C4-2B (cell line): Measurements from ENCODE around the gene ENC1.

Experiments
- ZFX ChIP-seq: fragments of 450-650 bp; IDR thresholded peaks from 2 replicates; pipeline ENCODE4 v1.6.1; 2017
- TF ChIP-seq, protein P1 (sequence below): fragments of 450-650 bp; conservative IDR thresholded peaks from 2 replicates; pipeline ENCODE4 v1.5.1; 2017; ENCODE audit warnings: mild to moderate bottlenecking

DNA sequence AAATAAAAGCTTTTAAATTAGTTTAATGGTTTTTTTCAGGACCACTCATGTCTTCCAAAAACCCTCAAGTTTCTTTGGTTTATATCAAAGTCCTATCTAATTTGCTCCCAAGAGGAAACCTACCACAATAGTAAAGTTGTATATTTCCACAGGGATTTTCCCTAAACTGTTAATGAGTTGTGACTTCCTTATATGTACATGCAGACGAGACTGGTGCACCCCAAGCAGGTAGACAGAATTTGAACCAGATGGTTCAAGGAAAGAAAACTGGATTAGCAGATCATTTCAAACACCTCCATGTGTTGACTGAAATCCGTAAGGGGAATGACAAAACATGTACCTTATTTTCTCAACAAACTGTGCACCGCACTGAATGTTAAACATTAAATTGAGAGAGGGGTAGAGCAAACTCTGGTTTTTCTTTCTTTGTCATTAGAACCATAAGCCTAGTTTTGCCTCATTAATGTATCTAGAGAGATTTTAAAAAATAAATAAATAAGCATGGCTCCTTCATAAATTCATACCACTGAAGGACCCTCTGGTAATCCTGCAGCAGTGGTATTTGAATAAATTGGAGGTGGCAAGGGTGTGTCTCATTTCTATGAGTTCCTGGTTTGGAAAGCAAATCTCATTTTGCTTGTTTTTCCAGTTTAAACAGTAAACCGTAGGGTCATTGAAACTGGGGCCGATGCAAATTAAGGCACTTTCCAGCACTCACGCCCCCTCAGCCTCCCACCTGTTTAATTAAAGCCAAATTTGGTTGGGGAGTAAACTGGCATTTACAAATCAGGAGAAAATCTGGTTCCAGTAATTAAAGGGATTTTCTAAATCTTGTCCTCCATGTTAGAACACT, 51.1 kb downstream of the ENC1 start:
- TF ChIP-seq, protein P1, sequence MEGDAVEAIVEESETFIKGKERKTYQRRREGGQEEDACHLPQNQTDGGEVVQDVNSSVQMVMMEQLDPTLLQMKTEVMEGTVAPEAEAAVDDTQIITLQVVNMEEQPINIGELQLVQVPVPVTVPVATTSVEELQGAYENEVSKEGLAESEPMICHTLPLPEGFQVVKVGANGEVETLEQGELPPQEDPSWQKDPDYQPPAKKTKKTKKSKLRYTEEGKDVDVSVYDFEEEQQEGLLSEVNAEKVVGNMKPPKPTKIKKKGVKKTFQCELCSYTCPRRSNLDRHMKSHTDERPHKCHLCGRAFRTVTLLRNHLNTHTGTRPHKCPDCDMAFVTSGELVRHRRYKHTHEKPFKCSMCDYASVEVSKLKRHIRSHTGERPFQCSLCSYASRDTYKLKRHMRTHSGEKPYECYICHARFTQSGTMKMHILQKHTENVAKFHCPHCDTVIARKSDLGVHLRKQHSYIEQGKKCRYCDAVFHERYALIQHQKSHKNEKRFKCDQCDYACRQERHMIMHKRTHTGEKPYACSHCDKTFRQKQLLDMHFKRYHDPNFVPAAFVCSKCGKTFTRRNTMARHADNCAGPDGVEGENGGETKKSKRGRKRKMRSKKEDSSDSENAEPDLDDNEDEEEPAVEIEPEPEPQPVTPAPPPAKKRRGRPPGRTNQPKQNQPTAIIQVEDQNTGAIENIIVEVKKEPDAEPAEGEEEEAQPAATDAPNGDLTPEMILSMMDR, result no peak
- TF ChIP-seq ZFX, result no peak
